Cardiac septum (tissue), 1 donor: ENCODE data around the gene CCDC85A. TPM values are rescaled to one million over a fixed set of nuclear protein-coding genes. Genes with fewer than 3 reads are reported as not detected.

ENCODE experiments used
- DNase-seq: peaks from one replicate; pipeline ENCODE4 v3.0.0-alpha.2; 2020; ENCODE audit warnings: low spot score
- intact Hi-C: fragments of 100-400 bp; cut with DNase I; formaldehyde crosslinking; loops from one replicate; pipeline ENCODE4 v1.14.0; 2022
- total RNA-seq: library from RNA; stranded (reverse); fragmentation: NEBNext Ultra II Directional; extraction: Animal tissue kit (Norgen Biotek cat#: 25700); gene quantifications from one replicate; pipeline ENCODE4 v1.2.1, GENCODE V29; 2021
- donor health status: DM: no; HTN: no; CAD: no.

CCDC85A gene
- total RNA-seq, 1 donor from 2014 or later = 2.7 TPM

GRCh38 chr2:56229397-56230060, 45.7 kb downstream of the CCDC85A start:
- no peak for DNase-seq
- intact Hi-C loops = no loop called here

DNA sequence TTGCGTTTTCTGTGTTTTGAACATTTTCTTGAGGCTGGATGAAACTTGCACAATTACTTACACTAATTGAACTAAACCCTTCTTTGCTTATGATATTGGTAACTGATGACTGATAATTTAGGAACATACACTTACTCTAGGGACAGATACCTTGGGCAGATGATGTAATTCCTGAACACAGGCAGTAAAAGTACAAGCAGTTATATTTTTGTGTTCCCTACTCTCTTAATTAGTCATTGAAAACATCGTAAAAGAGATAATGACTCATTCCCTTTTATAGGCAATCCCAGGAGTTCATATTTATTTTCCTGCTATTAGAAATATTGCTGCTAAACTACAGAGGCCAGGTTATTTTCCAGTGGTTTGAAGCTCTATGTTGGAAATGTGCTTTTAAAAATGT, 46.4 kb downstream of the CCDC85A start:
- intact Hi-C loops = no loop called here
- no peak for DNase-seq

GRCh38 chr2:56231361-56231760, 47.6 kb downstream of the CCDC85A start:
- intact Hi-C loops = no loop called here
- no peak for DNase-seq

GRCh38 chr2:56232912-56233311, 49.1 kb downstream of the CCDC85A start:
- intact Hi-C loops = no loop called here
- no peak for DNase-seq

DNA sequence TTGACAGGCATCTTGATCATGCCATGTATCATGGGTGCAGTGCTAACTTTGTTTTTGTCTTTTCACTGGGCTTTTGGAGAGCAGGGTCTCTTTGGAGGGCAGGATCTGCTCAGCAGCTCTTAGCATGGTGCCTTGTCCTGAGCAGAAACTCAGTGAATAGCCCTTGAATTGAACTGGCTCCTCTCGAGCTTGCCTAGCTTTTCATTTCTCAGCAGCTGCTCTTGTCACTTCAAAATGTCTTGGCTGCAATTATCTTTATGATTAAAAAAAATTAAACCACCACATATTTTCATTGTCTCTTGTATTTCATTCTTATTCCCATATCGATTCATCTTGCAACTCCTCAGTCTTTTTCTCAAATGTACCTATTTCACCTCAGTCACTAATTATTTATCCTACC, 50.5 kb downstream of the CCDC85A start:
- no peak for DNase-seq
- intact Hi-C loops = no loop called here

- intact Hi-C loops = no loop called here
- no peak for DNase-seq
These were observed 55.2 kb downstream of the CCDC85A start for GRCh38 chr2:56239030-56239429.

DNA sequence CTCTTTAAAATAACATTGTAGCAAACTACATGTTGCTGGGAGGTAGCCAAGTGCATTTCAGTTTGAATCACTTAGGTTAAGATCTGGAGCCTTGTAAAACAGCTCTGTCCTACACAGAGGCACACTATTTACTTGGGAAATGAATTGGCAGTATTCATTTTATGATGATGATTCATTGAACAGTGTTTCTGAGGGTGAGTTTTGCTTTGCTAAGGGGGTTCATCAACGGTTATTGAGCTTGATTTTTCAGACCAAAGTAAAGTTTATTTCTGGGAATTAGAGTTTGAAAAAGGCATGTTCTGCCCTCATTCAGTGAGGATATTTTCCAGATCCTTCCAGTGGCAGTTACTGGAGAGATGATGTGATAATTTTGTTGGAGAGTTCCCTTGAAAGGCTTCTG, 55.6 kb downstream of the CCDC85A start:
- intact Hi-C loops = no loop called here
- DNase-seq = no peak

- no peak for DNase-seq
- intact Hi-C loops = no loop called here
These were observed 56.4 kb downstream of the CCDC85A start for GRCh38 chr2:56240210-56240609.

- intact Hi-C loops = no loop called here
- DNase-seq = no peak
These were observed 60.7 kb downstream of the CCDC85A start for GRCh38 chr2:56244506-56244905.

- intact Hi-C loops = no loop called here
- DNase-seq = no peak
These were observed 61.2 kb downstream of the CCDC85A start for GRCh38 chr2:56244911-56245530.

DNA sequence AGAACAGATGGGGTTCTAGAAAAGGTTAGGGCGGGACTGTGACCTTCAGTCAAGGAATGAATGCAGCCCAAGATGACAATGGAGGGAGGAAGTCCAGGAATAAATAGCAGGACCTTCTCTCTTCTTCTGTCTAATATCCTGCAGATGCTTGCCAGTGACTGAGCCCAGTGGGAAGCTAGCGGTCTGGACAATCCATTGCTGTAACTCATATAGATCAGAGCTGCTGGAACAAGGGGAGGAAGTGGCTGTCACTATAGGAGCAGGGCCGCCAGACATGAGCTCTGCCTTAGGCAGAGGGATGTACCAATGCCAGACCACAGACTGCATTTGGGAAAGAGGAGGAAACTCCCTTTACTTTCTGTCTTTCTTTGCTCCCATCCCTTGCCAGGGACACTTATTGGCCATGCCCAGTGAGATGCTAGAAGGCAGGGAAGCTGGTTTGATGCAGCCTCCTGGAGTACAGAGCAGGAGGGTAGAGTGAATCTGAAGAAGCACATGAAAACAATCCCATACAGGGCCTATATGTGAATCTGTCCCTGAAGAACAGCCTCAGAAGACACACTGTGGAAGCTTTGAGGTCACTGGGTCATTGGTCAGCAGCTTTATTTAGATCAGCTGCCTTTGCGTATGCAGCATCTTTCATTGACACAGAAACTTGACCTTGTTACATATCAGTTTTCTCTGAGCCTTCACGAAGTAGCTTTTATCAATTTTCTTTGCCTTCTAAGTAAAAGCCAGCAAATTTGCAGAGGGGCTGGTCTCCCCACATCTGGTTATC, 65.4 kb downstream of the CCDC85A start:
- intact Hi-C loops = no loop called here
- no peak for DNase-seq

DNA sequence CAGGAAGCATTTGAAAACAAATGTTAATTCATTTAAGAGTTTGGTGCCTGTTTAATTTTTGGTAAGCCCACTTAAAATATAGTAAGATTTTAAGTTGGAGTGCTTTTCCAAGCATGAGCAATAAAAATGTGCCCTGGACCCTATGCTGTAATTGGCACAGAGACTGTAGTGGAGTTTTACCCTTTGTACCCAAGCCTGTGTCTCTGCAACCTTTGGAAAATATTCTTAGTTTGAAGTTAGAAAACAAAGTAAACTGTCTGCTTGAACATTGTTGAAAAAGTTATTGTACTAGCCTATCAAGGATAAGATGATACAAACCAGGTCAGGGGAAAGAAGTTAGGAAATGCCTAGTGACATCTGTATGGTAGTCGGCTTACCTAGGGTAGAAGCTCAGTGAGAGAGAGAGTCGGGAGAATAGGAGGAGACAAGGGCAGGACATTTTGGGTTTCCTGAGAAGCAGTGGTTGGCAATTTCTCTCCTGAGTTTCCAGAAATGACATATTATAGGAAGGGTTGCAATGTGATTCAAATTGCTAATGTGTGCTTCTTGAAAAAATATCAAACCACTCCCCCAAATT, 66.5 kb downstream of the CCDC85A start:
- no peak for DNase-seq
- intact Hi-C loops = no loop called here

DNA sequence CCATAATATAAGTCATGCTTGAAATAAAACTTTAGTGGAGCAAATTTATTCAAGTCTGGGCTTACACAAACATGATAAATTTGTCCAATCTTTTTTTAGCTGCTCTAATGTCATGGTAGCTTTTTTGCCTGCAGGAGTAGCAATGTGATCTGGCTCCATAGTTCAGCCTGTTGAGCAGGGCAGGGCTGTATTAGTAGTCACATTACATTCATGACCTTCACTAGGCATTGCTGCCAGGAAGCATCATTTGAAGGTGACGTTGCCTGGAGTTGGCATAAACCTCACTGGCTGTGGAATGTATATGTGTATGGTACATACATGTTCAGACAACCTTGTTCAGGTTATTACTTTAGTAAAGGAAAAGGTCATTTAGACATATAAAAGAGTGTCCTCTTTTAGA, 76.6 kb downstream of the CCDC85A start:
- no peak for DNase-seq
- intact Hi-C loops = no loop called here

GRCh38 chr2:56262241-56262640, 78.5 kb downstream of the CCDC85A start:
- DNase-seq = no peak
- intact Hi-C loops = no loop called here

DNA sequence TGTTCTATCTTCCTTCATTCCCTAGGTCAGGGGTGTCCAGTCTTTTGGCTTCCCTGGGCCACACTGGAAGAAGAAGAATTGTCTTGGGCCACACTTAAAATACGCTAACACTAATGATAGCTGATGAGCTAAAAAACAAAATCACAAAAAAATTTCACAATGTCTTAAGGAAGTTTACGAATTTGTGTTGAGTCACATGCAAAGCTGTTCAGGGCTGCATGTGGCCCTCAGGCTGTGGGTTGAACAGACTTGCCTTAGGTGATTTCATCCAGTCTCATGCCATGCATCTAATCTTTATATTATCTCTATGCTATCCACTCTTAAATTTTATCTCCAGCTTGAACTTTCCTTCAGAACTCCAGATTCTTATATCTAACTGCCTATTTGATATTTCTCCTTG, 80.1 kb downstream of the CCDC85A start:
- intact Hi-C loops = no loop called here
- DNase-seq = no peak

DNA sequence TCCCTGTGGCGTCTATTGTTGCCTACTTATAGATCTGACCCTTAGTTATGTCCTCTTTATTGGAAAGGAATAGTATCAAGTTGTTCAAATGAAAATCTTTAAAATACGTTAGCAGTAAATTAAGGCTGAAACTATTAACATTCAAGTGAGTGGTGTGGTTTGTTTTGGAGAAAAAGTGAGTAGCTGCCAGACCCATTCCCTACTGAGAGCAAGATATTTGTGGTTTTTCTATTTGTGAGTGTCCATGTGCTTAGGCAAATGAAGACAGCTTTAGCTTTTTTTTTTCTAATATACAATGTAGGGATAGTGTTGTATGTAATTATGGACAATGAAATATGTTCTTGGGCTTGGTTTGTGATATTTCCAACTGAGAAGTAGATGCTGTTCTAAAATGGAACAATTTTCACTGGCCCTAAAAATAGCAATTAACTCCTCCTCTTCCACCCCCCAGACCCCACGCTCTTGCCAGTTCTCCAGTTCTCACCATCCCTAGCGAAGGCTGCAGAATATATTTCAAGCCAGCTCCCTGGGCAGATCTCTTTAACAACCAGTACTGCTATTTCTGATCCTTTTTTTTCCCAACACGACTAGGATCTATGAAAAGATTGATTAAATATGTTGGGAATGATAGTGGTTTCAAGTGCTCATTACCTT, 83.1 kb downstream of the CCDC85A start:
- intact Hi-C loops = no loop called here
- no peak for DNase-seq

DNA sequence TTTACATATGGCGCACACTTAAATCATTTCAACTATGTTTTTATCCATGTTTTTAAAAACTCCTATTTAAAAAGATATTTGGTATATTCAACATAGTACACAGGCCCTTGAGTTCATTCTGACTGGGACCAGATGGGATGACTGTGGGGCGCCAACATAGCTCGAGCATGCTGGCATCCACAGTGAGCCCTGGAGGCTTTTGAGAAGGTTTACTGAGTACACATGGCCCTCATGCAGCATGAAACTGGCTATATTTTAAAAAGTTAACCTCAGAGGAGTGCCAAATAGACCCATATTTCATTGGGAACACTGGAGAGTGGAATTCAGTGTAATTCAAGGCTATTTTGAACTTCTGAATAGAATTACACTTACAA, 83.6 kb downstream of the CCDC85A start:
- DNase-seq = no peak
- intact Hi-C loops = no loop called here

DNA sequence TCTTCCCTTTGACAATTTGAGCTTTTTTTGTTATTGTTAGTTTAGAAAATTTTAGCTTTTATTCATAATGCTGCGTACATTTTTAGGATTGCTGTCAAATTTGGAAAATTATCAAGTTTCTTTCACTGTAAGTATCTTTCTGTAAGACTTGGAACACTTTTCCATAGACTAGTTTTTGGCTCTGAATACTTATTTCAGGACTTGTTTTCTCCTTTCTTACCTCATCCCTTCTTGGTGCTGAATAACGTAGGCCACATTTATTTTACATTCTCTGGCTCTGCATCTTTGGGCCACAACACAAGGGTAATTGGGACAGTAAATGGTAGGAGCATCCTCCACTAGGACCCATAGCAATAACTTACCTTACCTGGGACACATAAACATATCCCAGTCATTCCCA, 85.1 kb downstream of the CCDC85A start:
- DNase-seq = no peak
- intact Hi-C loops = no loop called here

- no peak for DNase-seq
- intact Hi-C loops = no loop called here
These were observed 87.5 kb downstream of the CCDC85A start for GRCh38 chr2:56271275-56271674.

DNA sequence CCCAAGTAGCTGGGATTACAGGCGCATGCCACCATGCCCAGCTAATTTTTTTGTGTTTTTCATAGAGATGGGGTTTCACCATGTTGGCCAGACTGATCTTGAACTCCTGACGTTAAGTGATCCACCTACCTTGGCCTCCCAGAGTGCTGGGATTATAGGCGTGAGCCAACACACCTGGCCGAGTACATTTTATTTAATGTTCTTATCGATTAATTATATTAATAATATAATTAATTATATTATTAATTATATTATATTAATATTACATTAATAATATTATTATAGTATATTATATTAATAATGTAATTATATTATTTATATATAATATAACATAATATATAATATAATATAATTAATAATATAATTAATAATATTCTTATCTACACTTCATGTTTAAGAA, 101.4 kb downstream of the CCDC85A start:
- no peak for DNase-seq
- intact Hi-C loops = no loop called here
